ENCODE measurements around the gene ROPN1L.

DNA sequence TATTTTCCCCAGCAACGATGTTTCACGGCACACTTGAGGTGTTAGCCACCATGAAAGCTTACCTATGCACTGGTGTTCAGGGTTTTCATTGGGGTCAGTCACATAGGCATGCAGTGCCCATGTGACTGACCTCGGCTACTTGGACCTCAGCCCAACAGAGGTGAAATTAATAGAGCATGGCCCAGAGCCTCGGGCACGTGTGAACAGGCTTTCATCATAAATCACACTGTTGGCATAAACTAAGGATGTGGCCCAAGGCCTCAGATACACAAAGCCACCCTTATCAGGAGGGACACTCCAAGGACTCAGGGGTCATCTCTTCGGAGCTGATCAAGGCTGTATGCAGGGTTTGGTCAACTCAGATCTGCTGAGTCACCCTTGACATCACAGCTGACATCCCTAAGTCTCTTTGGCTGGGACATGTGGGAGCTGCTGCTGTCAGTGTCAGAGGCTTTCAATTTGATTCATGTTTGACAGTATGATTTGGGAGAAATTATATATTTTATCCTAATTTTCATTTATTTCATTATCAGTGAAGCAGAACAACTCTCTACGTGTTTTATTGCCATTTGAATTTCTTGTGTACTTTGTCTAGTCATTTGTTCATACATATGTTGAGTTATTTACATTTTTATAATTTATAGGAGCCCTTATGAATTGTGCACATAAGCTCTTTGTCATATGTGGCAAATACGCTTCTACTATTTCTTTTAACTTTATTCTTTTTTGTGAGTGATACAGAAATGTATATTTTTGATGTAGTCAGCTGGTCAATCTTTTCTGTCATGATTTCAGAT is 62.5 kb downstream of the ROPN1L start:
- TF ChIP-seq, protein P1, sequence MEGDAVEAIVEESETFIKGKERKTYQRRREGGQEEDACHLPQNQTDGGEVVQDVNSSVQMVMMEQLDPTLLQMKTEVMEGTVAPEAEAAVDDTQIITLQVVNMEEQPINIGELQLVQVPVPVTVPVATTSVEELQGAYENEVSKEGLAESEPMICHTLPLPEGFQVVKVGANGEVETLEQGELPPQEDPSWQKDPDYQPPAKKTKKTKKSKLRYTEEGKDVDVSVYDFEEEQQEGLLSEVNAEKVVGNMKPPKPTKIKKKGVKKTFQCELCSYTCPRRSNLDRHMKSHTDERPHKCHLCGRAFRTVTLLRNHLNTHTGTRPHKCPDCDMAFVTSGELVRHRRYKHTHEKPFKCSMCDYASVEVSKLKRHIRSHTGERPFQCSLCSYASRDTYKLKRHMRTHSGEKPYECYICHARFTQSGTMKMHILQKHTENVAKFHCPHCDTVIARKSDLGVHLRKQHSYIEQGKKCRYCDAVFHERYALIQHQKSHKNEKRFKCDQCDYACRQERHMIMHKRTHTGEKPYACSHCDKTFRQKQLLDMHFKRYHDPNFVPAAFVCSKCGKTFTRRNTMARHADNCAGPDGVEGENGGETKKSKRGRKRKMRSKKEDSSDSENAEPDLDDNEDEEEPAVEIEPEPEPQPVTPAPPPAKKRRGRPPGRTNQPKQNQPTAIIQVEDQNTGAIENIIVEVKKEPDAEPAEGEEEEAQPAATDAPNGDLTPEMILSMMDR (IDR thresholded peaks at IDR 0.05; ENCODE audit: borderline replicate concordance, extremely low read depth, low read length, poor library complexity, severe bottlenecking) = no peak
- no peak for TF ChIP-seq EZH2 (IDR thresholded peaks at IDR 0.05; ENCODE audit: borderline replicate concordance, low read depth, low read length, severe bottlenecking)

Measured in DND-41 (cell line).